ENCODE measurements around the gene CDH13. TPM values are rescaled to one million over a fixed set of nuclear protein-coding genes. Genes with fewer than 3 reads are reported as not detected.

CDH13 gene
- total RNA-seq, 1 experiment from 2014 or later = 34.5 TPM

DNA sequence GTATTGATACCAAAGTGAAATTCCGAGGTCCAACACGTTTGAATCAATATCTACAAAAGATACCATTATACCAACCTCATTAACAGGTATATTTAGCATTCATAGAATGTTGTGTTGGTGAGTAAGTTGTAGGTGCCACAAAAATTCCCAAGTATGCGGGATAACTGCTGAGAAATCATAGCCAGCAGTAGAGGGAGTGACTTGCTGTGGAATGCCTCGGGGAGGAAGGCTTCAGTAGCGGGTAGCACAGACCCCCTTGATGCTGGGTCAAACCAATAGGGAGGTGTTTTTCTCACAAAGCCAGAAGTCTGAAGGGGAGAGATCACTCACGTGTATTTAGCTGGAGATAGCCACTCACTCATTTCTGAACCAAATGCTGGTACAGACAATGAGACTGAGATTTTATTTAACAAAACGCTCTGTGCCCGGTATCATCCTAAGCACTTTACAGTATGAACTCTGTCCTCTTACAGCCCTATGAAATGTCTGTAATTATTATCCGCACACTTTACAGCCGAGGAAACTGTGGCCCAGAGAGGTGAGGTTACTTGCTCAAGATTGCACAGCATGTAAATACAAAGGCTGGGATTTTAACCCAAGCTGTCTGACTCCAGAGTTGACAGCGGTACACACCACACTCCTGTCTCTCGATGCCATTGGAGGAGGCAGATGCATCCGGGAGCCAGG is 1204.1 kb downstream of the CDH13 start:
- no peaks in the 10 kb centered on the region for H3K36me3 ChIP-seq
- no peak overlapping the region for H3K27ac ChIP-seq
- no peak for DNase-seq
- H3K9me3 ChIP-seq (replicated peaks) = no peaks in the 10 kb centered on the region
- H3K4me3 ChIP-seq = no peak overlapping the region
- H3K4me1 ChIP-seq = peaks cover 14% of the 10 kb centered on the region
- H3K27me3 ChIP-seq = no peaks in the 10 kb centered on the region

DNA sequence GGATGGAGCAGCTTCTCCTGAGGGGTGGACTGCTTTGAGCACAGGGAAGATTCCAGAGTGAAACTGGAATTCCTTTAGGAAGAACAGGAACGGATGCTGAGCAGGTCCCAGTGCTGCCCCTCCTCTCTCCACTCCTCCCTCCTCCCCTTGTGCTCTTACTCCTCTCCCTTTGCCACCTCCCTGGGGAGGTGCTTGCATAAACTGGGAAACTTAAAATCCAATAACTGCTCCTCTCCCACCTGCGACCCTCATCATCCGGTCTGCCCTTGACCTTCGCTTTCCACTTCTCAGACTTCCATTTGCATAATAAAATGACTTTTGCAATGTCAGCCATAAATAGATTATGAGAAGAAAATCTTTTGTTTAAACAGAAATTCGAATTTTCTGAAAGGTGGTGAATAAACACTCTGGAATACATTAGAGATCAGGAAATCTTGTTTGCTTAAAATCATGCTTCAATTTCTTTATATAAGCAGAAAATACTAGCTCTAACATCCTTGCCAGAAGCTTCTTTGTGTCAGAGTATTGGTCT is 1204.8 kb downstream of the CDH13 start:
- Histone ChIP-seq H3K9me3 (replicated peaks) (no peaks in the 10 kb centered on the region), H3K27me3 (no peaks in the 10 kb centered on the region), H3K4me1 (peaks cover 19% of the 10 kb centered on the region), H3K36me3 (no peaks in the 10 kb centered on the region), H3K4me3 (no peak overlapping the region), H3K27ac (no peak overlapping the region)
- DNase-seq = no peak

DNA sequence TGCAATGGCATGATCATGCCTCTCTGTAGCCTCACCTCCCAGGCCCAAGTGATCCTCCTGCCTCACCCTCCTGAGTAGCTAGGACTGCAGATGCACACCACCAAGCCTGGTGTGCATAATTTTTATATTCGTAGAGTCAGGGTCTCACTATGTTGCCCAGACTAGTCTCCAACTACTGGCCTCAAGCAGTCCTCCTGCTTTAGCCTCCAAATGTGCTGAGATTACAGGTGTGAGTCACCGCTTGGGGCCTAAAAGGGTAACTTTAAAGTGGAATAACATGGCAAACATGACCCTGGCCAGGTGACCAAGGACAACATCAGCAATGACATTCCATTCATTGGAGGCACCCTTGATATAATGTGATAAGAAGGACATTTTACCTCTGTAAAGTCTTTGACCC is 1207.2 kb downstream of the CDH13 start:
- no peak for DNase-seq
- Histone ChIP-seq H3K27me3 (no peaks in the 10 kb centered on the region), H3K36me3 (no peaks in the 10 kb centered on the region), H3K4me3 (no peak overlapping the region), H3K27ac (no peak overlapping the region), H3K9me3 (replicated peaks) (no peaks in the 10 kb centered on the region), H3K4me1 (peaks cover 14% of the 10 kb centered on the region)

DNA sequence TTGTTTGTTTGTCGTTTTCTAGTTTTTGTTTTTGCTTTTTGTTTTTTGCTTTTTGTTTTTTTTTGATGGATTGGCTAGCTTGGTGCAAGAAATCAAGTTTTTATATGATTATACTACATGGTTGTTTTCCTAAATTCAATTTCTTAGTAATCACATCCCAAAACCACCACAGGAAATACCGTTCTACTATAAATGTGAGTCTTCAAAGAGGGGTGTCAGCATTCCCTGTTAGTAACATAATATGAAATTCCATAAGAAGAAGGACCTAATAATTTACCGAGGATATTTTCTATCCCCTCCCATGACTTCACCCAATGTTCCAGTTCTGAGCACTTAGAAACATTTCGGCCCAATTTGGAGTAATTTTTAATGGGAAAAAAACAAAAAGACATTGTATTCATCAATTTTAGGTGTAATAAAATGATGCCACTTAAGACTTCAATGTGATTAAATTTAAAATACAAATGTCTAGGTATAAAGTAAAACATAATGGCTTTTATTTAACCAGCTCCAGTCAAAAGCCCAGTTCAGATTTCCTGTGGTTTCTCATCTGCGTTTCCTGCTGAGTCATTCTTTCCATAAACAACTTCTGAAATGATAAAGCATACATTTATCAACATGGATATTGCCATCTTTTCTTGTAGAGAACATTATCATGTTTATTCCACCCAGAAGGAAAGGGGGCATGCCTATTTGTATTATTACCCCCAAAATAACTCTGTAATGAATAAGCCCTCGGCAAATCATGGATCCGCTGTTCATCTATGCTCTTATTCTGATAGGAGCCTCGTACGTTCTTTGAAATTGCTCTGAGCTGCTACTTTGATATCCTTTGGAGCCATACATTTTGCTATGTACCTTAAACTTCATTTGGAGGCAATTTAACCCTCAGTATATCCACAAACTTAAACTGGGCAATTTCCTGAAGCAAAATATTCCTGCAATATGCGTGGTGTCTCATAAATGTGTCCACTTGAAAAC is 1209.1 kb downstream of the CDH13 start:
- peaks cover 14% of the 10 kb centered on the region for H3K4me1 ChIP-seq
- H3K4me3 ChIP-seq = peak overlapping the region; percentile 35
- peak in 1 of 2 experiments; percentile 41 for DNase-seq
- peak overlapping the region; percentile 58 for H3K27ac ChIP-seq
- no peaks in the 10 kb centered on the region for H3K36me3 ChIP-seq
- no peaks in the 10 kb centered on the region for H3K9me3 ChIP-seq (replicated peaks)
- no peaks in the 10 kb centered on the region for H3K27me3 ChIP-seq

DNA sequence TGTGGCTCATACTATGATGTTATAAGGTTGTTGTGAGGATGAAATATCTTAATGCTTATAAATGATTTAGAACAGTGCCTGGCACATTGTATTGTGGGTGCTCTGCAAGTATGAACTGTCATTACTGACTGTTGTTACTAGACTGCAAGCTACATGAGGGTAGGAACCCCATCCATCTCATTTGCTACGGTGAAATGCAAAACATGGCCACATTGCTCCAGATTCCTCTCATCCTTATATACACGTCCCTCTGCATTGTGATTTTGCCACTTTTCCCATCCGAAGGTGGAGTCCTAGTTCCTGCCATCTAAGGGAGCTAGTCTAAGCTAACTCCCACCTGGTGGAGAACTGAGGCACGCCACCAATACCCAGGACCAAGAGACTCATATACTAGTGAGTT is 1210.8 kb downstream of the CDH13 start:
- DNase-seq = no peak
- no peak overlapping the region for H3K4me3 ChIP-seq
- no peaks in the 10 kb centered on the region for H3K9me3 ChIP-seq (replicated peaks)
- no peaks in the 10 kb centered on the region for H3K36me3 ChIP-seq
- no peak overlapping the region for H3K27ac ChIP-seq
- H3K4me1 ChIP-seq = peaks cover 14% of the 10 kb centered on the region
- no peaks in the 10 kb centered on the region for H3K27me3 ChIP-seq

DNA sequence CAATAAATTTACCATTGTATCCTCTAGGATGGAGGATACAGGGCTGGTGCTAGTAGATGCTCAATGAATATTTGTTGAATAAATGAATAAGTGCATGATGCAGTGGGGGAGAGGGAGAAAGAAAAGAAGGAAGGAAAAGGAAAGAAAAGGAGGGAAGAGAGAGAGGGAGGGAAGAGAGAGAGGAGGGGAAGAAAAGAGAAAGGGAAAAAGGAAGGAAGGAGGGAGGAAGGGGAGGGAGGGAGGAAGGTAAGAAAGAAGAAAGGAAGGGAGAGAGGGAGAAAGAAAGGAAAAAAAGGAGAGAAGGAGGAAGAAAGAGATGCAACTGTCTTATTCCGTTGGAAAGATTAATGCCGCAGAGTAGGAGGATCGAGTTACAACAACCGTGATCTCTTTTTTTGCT is 1211.4 kb downstream of the CDH13 start:
- Histone ChIP-seq H3K4me3 (no peak overlapping the region), H3K36me3 (no peaks in the 10 kb centered on the region), H3K4me1 (peaks cover 14% of the 10 kb centered on the region), H3K27ac (no peak overlapping the region), H3K27me3 (no peaks in the 10 kb centered on the region), H3K9me3 (replicated peaks) (no peaks in the 10 kb centered on the region)
- DNase-seq = no peak

DNA sequence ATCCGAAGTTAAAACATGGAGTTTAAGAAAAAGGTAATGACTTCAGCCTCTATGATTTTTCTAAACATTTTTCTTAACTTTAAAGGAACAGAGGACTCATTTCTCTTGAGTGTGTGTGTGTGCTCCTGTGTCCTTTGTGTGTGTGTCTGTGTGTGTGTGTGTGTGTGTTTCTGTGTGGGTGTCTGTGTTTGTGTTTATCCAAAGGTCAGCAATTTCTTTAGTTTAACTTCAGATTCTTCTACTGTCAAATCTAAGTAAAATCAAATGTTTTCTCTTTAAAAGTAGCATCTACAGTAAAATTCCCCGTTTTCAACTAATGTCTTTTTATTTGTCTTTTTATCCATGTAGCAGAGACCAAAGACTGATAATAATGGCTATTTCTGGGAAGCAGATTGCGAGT is 1212.8 kb downstream of the CDH13 start:
- Histone ChIP-seq H3K4me1 (peaks cover 14% of the 10 kb centered on the region), H3K4me3 (no peak overlapping the region), H3K9me3 (replicated peaks) (no peaks in the 10 kb centered on the region), H3K27me3 (no peaks in the 10 kb centered on the region), H3K27ac (no peak overlapping the region), H3K36me3 (no peaks in the 10 kb centered on the region)
- DNase-seq = no peak

DNA sequence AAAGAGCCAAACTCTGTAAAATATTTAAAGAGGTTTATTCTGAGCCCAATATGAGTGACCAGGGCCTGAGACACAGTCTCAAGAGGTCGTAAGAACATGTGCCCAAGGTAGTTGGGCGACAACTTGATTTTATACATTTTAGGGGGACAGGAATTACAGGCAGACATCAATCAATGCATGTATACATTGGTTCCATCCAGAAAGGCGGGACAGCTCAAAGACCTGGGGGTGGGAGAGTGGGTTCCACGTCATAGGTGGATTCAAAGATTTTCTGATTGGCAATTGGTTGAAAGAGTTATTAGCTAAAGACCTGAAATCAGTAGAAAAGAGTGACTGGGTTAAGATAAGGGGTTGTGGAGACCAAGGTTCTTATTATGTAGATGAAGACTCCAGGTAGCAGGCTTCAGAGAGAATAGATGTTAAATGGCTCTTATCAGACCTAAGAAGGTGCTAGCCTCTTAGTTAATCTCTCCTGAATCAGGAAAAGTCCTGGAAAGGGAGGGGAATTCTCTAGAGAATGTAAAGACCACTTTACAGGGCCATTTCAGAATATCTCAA is 1213.4 kb downstream of the CDH13 start:
- H3K9me3 ChIP-seq (replicated peaks) = no peaks in the 10 kb centered on the region
- H3K27ac ChIP-seq = no peak overlapping the region
- no peaks in the 10 kb centered on the region for H3K36me3 ChIP-seq
- DNase-seq = no peak
- no peak overlapping the region for H3K4me3 ChIP-seq
- peaks cover 13% of the 10 kb centered on the region for H3K4me1 ChIP-seq
- no peaks in the 10 kb centered on the region for H3K27me3 ChIP-seq

DNA sequence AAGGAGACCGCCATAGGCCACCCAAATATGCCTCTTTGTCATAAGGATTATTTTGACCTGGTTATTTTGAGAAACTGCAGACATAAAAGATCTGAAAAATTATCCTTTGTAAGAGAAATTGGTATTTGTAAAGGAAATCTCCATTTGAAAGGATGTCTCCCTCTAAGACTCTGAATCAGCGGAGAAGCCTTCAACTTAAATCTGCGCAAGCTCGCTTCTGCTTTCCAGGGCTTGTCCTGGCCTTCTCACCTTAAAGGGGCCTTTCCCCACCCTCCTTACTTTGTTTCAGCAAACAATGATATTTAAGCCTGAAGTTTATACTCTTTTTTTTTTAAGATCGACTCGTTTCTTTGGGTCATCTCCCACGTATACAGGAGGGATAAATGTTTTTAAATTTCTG is 1215.5 kb downstream of the CDH13 start:
- Histone ChIP-seq H3K4me3 (no peak overlapping the region), H3K4me1 (no peaks in the 10 kb centered on the region), H3K9me3 (replicated peaks) (no peaks in the 10 kb centered on the region), H3K27me3 (no peaks in the 10 kb centered on the region), H3K36me3 (no peaks in the 10 kb centered on the region), H3K27ac (no peak overlapping the region)
- no peak for DNase-seq

DNA sequence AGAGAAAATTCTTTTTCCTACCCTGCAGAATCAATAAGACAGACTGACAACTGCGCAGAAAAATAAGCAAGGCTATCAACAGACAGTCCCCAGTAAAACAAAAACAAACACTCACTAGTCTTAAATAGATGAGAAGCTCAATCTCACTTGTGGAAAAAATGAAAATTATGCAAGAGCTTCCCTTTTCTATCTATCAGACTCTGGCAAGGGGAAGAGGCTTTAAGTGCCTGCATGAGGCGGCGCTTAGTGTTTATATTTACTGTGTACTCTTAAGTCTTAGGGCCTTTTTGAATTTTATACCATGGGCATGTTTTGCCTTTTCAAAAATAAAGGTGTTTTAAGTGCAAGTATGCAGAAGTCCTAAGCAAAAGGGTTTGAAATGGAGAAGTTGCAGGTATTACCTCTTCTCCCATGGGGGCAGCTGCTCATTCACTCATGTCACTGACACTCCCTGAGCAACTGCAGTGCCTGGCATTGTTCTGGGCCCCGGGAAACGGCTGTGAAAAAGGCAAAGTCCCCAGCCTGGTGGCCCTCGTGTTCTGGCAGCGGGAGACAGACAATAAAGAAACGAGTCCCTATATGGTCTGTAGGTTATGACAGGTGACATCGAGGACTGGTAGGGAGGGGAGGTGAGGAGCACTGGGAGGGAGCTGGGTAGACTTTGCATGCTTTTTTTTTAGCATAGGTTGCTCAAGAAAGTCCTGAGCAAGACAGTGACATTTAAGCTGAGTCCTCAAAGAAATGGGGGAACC is 1216.2 kb downstream of the CDH13 start:
- Histone ChIP-seq H3K27me3 (no peaks in the 10 kb centered on the region), H3K9me3 (replicated peaks) (no peaks in the 10 kb centered on the region), H3K4me1 (no peaks in the 10 kb centered on the region), H3K36me3 (no peaks in the 10 kb centered on the region), H3K27ac (no peak overlapping the region), H3K4me3 (no peak overlapping the region)
- DNase-seq = peak in 1 of 2 experiments; percentile 25

DNA sequence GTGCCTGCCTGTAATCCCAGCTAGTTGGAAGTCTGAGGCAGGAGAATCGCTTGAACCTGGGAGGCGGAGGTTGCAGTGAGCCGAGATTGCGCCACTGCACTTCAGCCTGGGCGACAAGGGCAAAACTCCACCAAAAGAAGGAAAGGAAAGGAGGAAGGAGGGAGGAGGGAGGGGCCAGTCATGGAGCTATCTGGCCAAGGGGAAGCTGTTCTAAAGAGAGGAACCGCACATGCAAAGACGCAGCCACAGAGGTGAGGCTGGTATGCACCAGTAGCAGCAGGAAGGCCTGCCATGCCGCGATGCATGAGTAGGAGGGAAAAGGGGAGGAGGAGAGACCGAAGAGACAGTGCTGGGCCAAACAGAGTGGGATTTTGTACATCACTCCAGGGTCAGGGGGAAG is 1216.9 kb downstream of the CDH13 start:
- no peak for DNase-seq
- H3K27me3 ChIP-seq = no peaks in the 10 kb centered on the region
- H3K4me1 ChIP-seq = no peaks in the 10 kb centered on the region
- no peak overlapping the region for H3K27ac ChIP-seq
- H3K36me3 ChIP-seq = no peaks in the 10 kb centered on the region
- H3K9me3 ChIP-seq (replicated peaks) = no peaks in the 10 kb centered on the region
- H3K4me3 ChIP-seq = no peak overlapping the region

DNA sequence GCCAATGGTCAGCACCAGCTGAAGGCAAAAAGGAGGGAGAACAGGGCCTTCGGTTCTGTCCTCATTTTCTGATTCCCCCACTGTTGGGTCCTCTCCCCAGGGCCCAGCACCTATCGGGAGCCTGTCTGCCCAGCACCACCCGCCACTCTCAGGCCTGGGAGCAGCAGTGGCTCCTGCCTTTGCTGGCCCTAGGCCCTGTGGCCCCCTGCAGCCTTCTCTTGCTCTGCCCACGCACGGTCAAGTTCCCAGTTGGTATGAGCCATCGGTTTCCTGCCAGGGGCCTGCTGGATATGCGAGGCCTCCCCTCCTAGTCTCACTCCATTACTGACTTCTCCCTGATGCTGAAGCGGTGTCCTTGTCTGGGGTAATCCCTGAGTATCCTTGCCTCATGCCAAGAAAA is 1218.5 kb downstream of the CDH13 start:
- no peaks in the 10 kb centered on the region for H3K36me3 ChIP-seq
- no peaks in the 10 kb centered on the region for H3K27me3 ChIP-seq
- no peak overlapping the region for H3K27ac ChIP-seq
- no peak for DNase-seq
- no peak overlapping the region for H3K4me3 ChIP-seq
- H3K9me3 ChIP-seq (replicated peaks) = no peaks in the 10 kb centered on the region
- no peaks in the 10 kb centered on the region for H3K4me1 ChIP-seq

DNA sequence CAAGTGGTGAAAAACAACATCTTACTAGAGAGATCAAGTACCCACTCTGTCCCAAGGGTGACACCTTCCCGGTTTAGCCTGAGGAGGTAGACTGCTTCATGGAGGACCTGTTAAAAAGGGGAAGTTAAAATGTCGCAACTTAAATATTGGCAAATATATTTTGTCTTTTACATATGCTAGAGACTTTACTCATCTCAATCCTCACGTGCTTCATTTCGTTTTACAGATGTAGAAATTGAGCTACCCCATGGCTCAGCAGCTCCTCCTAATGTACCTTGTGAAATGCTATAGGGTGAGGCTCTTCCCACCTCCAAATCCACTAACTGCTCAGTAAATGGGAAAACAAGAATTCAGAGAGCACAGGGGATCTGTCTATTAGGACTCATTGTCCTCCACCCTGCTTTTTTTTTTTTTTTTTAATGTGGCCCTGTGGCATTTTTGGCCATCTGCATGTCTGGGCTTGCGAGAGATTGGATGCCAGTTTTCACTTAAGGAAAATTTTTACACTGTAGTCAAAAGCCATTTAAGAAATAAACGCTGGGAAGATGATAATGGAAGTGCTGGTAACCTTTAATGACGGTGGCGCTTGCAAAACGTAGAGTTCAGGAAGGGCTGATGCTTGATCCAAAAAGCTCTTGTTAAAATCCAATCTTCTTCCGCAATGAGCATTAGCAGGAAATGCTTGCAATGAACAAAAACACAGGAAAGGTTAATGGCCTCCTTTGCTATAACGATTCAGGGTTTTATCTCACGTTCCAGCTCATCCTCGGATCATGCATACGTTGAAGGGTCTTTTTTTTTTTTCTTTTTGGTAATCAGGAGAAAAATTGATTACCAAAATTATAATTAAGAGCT is 1220.8 kb downstream of the CDH13 start:
- Histone ChIP-seq H3K27me3 (no peaks in the 10 kb centered on the region), H3K4me3 (no peak overlapping the region), H3K36me3 (no peaks in the 10 kb centered on the region), H3K4me1 (no peaks in the 10 kb centered on the region), H3K9me3 (replicated peaks) (no peaks in the 10 kb centered on the region), H3K27ac (no peak overlapping the region)
- no peak for DNase-seq

DNA sequence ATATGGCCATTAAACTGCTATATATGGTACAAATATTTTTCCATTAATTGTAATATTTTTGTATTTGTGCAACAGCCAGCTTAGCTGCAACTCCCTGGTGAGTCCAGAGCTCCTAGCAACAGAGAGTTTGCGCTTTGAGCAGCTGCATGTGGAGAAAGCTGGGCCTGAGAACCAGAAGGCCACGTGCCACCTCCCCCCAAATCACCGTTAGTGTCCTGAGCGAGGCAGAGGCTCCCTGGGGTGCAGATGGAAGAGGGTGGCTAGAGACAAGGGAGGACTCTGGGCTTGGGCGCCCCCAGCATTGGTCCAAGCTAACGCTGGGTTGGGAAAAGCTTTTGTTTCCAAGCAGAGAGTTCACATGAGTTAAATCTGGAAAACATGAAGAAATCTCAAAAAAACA is 1222.7 kb downstream of the CDH13 start:
- Histone ChIP-seq H3K4me1 (no peaks in the 10 kb centered on the region), H3K36me3 (no peaks in the 10 kb centered on the region), H3K9me3 (replicated peaks) (no peaks in the 10 kb centered on the region), H3K27me3 (no peaks in the 10 kb centered on the region), H3K27ac (no peak overlapping the region), H3K4me3 (no peak overlapping the region)
- DNase-seq = no peak

Measured in SJCRH30 (cell line).